GM18508 (cell line): ENCODE results near the gene UCN3.
"Not testable (repeated sequence)": the region's sequence is repeated elsewhere in the genome, so short reads cannot be mapped to it uniquely, and the experiment has no call there.

Experiments
- ATAC-seq: cut with Tn5 transposase; IDR thresholded peaks from one replicate; pipeline ENCODE4 v1.9.1; 2021; ENCODE audit warnings: moderate number of reproducible peaks; ENCODE audit not compliant: insufficient read depth, unreplicated experiment

The UCN3 gene

GRCh38 chr10:5364374-5364773 lies 392 bp upstream of the UCN3 start:
- no peak for ATAC-seq

- ATAC-seq: no peak
These were observed 1.2 kb downstream of the UCN3 start for GRCh38 chr10:5365928-5366327.

- ATAC-seq: no peak
These were observed 4.8 kb downstream of the UCN3 start for GRCh38 chr10:5369362-5370158.

- ATAC-seq: no peak
These were observed 6.0 kb downstream of the UCN3 start for GRCh38 chr10:5370493-5371352.

- no peak for ATAC-seq
These were observed 8.5 kb downstream of the UCN3 start for GRCh38 chr10:5373307-5373706.

- ATAC-seq: no peak
These were observed 9.3 kb downstream of the UCN3 start for GRCh38 chr10:5373891-5374611.

GRCh38 chr10:5376450-5376849 lies 11.7 kb downstream of the UCN3 start:
- ATAC-seq: no peak

- ATAC-seq: not testable (repeated sequence)
These were observed 14.4 kb downstream of the UCN3 start for GRCh38 chr10:5379202-5379601.

GRCh38 chr10:5380395-5380794 lies 15.6 kb downstream of the UCN3 start:
- not testable (repeated sequence) for ATAC-seq

- ATAC-seq: no peak
These were observed 16.4 kb downstream of the UCN3 start for GRCh38 chr10:5381187-5381586.

GRCh38 chr10:5385224-5385623 lies 20.5 kb downstream of the UCN3 start:
- ATAC-seq: no peak

GRCh38 chr10:5387169-5387568 lies 22.4 kb downstream of the UCN3 start:
- no peak for ATAC-seq

GRCh38 chr10:5390607-5391205 lies 25.9 kb downstream of the UCN3 start:
- no peak for ATAC-seq

GRCh38 chr10:5391790-5392189 lies 27.0 kb downstream of the UCN3 start:
- no peak for ATAC-seq

GRCh38 chr10:5393529-5393928 lies 28.8 kb downstream of the UCN3 start:
- ATAC-seq: no peak

- no peak for ATAC-seq
These were observed 30.4 kb downstream of the UCN3 start for GRCh38 chr10:5395168-5395567.

GRCh38 chr10:5396556-5397300 lies 32.0 kb downstream of the UCN3 start:
- ATAC-seq: no peak

GRCh38 chr10:5399332-5399731 lies 34.6 kb downstream of the UCN3 start:
- no peak for ATAC-seq

- no peak for ATAC-seq
These were observed 35.9 kb downstream of the UCN3 start for GRCh38 chr10:5400468-5401240.
